A549 (cell line): ENCODE measurements around the gene R3HDML. TPM values are rescaled to one million over a fixed set of nuclear protein-coding genes. Genes with fewer than 3 reads are reported as not detected.

Source experiments
- ATAC-seq, 2 experiments: fragments of 200-7000 bp in 1 of 2; fragments of >200 bp in 1 of 2; cut with Nextera tagmentation in 1 of 2; cut with Tn5 transposase in 1 of 2; 3 replicates each; pipeline versions ENCODE4 v1.8.0 to v1.9.1; 2018 to 2020; ENCODE audit warnings: mild to moderate bottlenecking in 1 of 2, moderate library complexity in 1 of 2
- CTCF ChIA-PET: fragments of 300-600 bp; sonication (Branson Sonifier 250); formaldehyde crosslinking; extraction: SDS; loops from one replicate; lab custom pipeline; 2021; ENCODE audit warnings: antibody characterized with exemption, inconsistent platforms; lab: Yijun Ruan, JAX
- POLR2A ChIA-PET: fragments of 350-600 bp; formaldehyde crosslinking; extraction: SDS; loops from one replicate; lab custom pipeline; 2021; ENCODE audit warnings: antibody characterized with exemption, inconsistent platforms; lab: Yijun Ruan, JAX
- DNase-seq, 2 experiments: peaks; one replicate each; pipeline versions ENCODE4 v3.0.0 to v3.0.0-alpha.2; 2011 to 2016; ENCODE audit warnings: low read depth in 1 of 2, low spot score in 1 of 2
- FAIRE-seq: peaks from 2 replicates; lab custom pipeline; 2011; peaks lifted over from hg19 to GRCh38; lab: Jason Lieb, UNC
- H3K27ac ChIP-seq, 2 experiments: fragments of >200 bp; sonication (Bioruptor Twin); formaldehyde crosslinking; 3 replicates each; pipeline ENCODE4 v1.5.1; 2016 to 2017
- H3K4me1 ChIP-seq: fragments of >200 bp; sonication (Bioruptor Twin); formaldehyde crosslinking; 3 replicates; pipeline ENCODE4 v1.6.1; 2016
- H3K4me2 ChIP-seq: fragments of >200 bp; sonication (Bioruptor Twin); formaldehyde crosslinking; 3 replicates; pipeline ENCODE4 v1.6.1; 2016
- H3K4me3 ChIP-seq: fragments of >200 bp; sonication (Bioruptor Twin); formaldehyde crosslinking; 3 replicates; pipeline ENCODE4 v1.5.1; 2016
- H3K9me3 ChIP-seq: fragments of >200 bp; sonication (Bioruptor Twin); formaldehyde crosslinking; 3 replicates; pipeline ENCODE4 v1.6.1; 2016
- CBX8 ChIP-seq: fragments of 200-600 bp; sonication (generic); IDR thresholded peaks from 2 replicates; pipeline ENCODE4 v1.6.1; 2016
- CEBPB ChIP-seq, 2 experiments: fragments of >200 bp in 1 of 2; sonication (Bioruptor Twin) in 1 of 2; formaldehyde crosslinking in 1 of 2; IDR thresholded peaks; 2 replicates each; pipeline ENCODE4 v1.6.1; 2012 to 2016
- EHF ChIP-seq: fragments of 250-450 bp; sonication (Bioruptor Pico); IDR thresholded peaks from 2 replicates; pipeline ENCODE4 v1.5.0; 2020; ENCODE audit warnings: mild to moderate bottlenecking
- ESRRA ChIP-seq: fragments of 150-350 bp; IDR thresholded peaks from 2 replicates; pipeline ENCODE4 v1.6.1; 2014; ENCODE audit warnings: mild to moderate bottlenecking, low read length, borderline replicate concordance
- FOSL2 ChIP-seq, 2 experiments: fragments of 450-650 bp in 1 of 2; fragments of >200 bp in 1 of 2; sonication (Bioruptor Twin) in 1 of 2; formaldehyde crosslinking; IDR thresholded peaks; 2 replicates each; pipeline versions ENCODE4 v1.5.0 to v1.6.1; 2016 to 2020; ENCODE audit warnings: mild to moderate bottlenecking in 1 of 2, moderate library complexity in 1 of 2
- GATA3 ChIP-seq: IDR thresholded peaks from 2 replicates; pipeline ENCODE4 v1.6.1; 2012; ENCODE audit warnings: borderline replicate concordance
- HEYL ChIP-seq: fragments of 250-450 bp; sonication (Bioruptor Pico); IDR thresholded peaks from 2 replicates; pipeline ENCODE4 v1.8.0; 2021; ENCODE audit warnings: mild to moderate bottlenecking, moderate library complexity
- HOXB13 ChIP-seq: fragments of 250-450 bp; sonication (Bioruptor Pico); IDR thresholded peaks from 2 replicates; pipeline ENCODE4 v1.5.0; 2020; ENCODE audit warnings: low read depth, mild to moderate bottlenecking, moderate library complexity
- JUN ChIP-seq, 2 experiments: fragments of >200 bp; sonication (Bioruptor Twin); formaldehyde crosslinking; IDR thresholded peaks; 2 replicates in 1 of 2; 3 replicates in 1 of 2; pipeline ENCODE4 v1.6.1; 2016 to 2017
- KDM1A ChIP-seq: fragments of 200-600 bp; sonication (generic); IDR thresholded peaks from 2 replicates; pipeline ENCODE4 v1.6.1; 2016; ENCODE audit warnings: low read depth, mild to moderate bottlenecking
- KDM5A ChIP-seq: fragments of 200-600 bp; sonication (generic); IDR thresholded peaks from 2 replicates; pipeline ENCODE4 v1.6.1; 2016; ENCODE audit warnings: antibody characterized with exemption, mild to moderate bottlenecking
- NPAS2 ChIP-seq: fragments of 250-450 bp; sonication (Bioruptor Pico); IDR thresholded peaks from 2 replicates; pipeline ENCODE4 v1.8.0; 2022; ENCODE audit warnings: mild to moderate bottlenecking, moderate library complexity, borderline replicate concordance
- RAD21 ChIP-seq, 2 experiments: fragments of >200 bp in 1 of 2; sonication (Bioruptor Twin) in 1 of 2; formaldehyde crosslinking in 1 of 2; IDR thresholded peaks in 1 of 2; conservative IDR thresholded peaks in 1 of 2; 2 replicates in 1 of 2; 3 replicates in 1 of 2; pipeline ENCODE4 v1.6.1; 2012 to 2018; ENCODE audit warnings: inconsistent platforms in 1 of 2
- RARB ChIP-seq: fragments of 250-450 bp; sonication (Bioruptor Pico); IDR thresholded peaks from 2 replicates; pipeline ENCODE4 v1.8.0; 2021; ENCODE audit warnings: mild to moderate bottlenecking, moderate library complexity
- RFX5 ChIP-seq: fragments of 450-650 bp; IDR thresholded peaks from 2 replicates; pipeline ENCODE4 v1.7.1; 2014; ENCODE audit warnings: antibody characterized with exemption, mild to moderate bottlenecking, moderate library complexity
- RNF2 ChIP-seq: fragments of 200-600 bp; sonication (generic); IDR thresholded peaks from 2 replicates; pipeline ENCODE4 v1.6.1; 2016; ENCODE audit warnings: low read depth, mild to moderate bottlenecking, antibody characterized with exemption, moderate library complexity, borderline replicate concordance
- SMC3 ChIP-seq: fragments of >200 bp; sonication (Bioruptor Twin); formaldehyde crosslinking; IDR thresholded peaks from 3 replicates; pipeline ENCODE4 v1.6.1; 2018; ENCODE audit warnings: inconsistent platforms
- ZC3H11A ChIP-seq: fragments of 450-650 bp; IDR thresholded peaks from 2 replicates; pipeline ENCODE4 v1.6.1; 2014; ENCODE audit warnings: antibody characterized with exemption, mild to moderate bottlenecking
- ZSCAN20 ChIP-seq: fragments of 250-450 bp; sonication (Bioruptor Pico); IDR thresholded peaks from 2 replicates; pipeline ENCODE4 v1.8.0; 2022; ENCODE audit warnings: mild to moderate bottlenecking, moderate library complexity
- WGBS: methylation state at CpG from one replicate; pipeline ENCODE4 v1.1.6; 2017; ENCODE audit errors: missing lambda C conversion rate; 5-methylcytosine and 5-hydroxymethylcytosine counted together
- polyA plus RNA-seq, 4 experiments: library from polyadenylated mRNA; depleted of rRNA in 3 of 4; stranded (reverse); fragments of >200 nt; fragmentation: RNase III in 1 of 4; extraction: RNeasy Plus Mini Kit Qiagen cat#74134 plus additional on column Dnase treatment in 1 of 4; gene quantifications; 2 replicates in 3 of 4; 3 replicates in 1 of 4; pipeline ENCODE4 v1.2.3, GENCODE V29; 2011 to 2017
- TF ChIP-seq, protein P1 (sequence below): fragments of >200 bp; sonication (Bioruptor Twin); formaldehyde crosslinking; IDR thresholded peaks from 3 replicates; pipeline ENCODE4 v1.6.1; 2016
- TF ChIP-seq, protein P2 (sequence below): IDR thresholded peaks from 2 replicates; pipeline ENCODE4 v1.6.1; 2012

R3HDML gene
- polyA plus RNA-seq, 2 of the 4 experiments (the other 2 are of a cell fraction): 0.96 to 1.2 TPM

GRCh38 chr20:44361021-44361420, 24.2 kb downstream of the R3HDML start:
- POLR2A ChIA-PET: no interaction called here
- Histone ChIP-seq H3K27ac (no peak overlapping the region; a peak in 2 of 6 replicates), H3K4me3 (no peak overlapping the region), H3K4me1 (peaks cover 44% of the 10 kb centered on the region)
- CTCF ChIA-PET: interaction anchor here (0.7 to 1.8 kb wide), 8 partner anchors 10 to 248 kb away, joined by 3 to 5 read pairs (median 4); no protein-coding TSS in a partner anchor
- no peak for ATAC-seq
- TF ChIP-seq ZC3H11A (no peak), RNF2 (no peak), KDM5A (no peak), ESRRA (no peak)
- TF ChIP-seq, protein P1, sequence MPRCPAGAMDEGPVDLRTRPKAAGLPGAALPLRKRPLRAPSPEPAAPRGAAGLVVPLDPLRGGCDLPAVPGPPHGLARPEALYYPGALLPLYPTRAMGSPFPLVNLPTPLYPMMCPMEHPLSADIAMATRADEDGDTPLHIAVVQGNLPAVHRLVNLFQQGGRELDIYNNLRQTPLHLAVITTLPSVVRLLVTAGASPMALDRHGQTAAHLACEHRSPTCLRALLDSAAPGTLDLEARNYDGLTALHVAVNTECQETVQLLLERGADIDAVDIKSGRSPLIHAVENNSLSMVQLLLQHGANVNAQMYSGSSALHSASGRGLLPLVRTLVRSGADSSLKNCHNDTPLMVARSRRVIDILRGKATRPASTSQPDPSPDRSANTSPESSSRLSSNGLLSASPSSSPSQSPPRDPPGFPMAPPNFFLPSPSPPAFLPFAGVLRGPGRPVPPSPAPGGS: no peak
- TF ChIP-seq, all 56 proteins: peak for 0
- no peak for FAIRE-seq
- DNase-seq: no peak
- no peaks in the 10 kb centered on the region for H3K9me3 ChIP-seq
- no peak overlapping the region for H3K4me2 ChIP-seq
- whole genome bisulfite sequencing: 65% methylated on average over 3 of the region's 3 CpGs

GRCh38 chr20:44362466-44362940, 25.7 kb downstream of the R3HDML start:
- FAIRE-seq (no peak), ATAC-seq (peak in 1 of 2 experiments; percentile 55; a peak in 2 of 6 replicates), DNase-seq (no peak)
- no peak overlapping the region for H3K4me3 ChIP-seq
- TF ChIP-seq CEBPB (IDR thresholded peaks at IDR 0.05) (peak in 1 of 2 experiments; percentile 4; a peak in 1 of 4 replicates), KDM1A (no peak), GATA3 (peak; percentile 20; the same call in 1 of the 2 replicates), FOSL2 (IDR thresholded peaks at IDR 0.05) (no peak), FOSL2 (CRISPR knock-in tag; IDR thresholded peaks at IDR 0.05) (peak; percentile 15; the same call in 1 of the 2 replicates)
- H3K9me3 ChIP-seq: no peaks in the 10 kb centered on the region
- peaks cover 33% of the 10 kb centered on the region for H3K4me1 ChIP-seq
- ChIA-PET POLR2A (no interaction called here), CTCF (interaction anchor here (0.6 to 1.0 kb wide), 2 partner anchors 50 to 129 kb away, joined by 3 to 4 read pairs; no protein-coding TSS in a partner anchor)
- peak overlapping the region; percentile 37 to 71; a peak in 3 of 6 replicates for H3K27ac ChIP-seq
- WGBS: 40% methylated on average over 4 of the region's 4 CpGs
- H3K4me2 ChIP-seq: peak overlapping the region; percentile 36

DNA sequence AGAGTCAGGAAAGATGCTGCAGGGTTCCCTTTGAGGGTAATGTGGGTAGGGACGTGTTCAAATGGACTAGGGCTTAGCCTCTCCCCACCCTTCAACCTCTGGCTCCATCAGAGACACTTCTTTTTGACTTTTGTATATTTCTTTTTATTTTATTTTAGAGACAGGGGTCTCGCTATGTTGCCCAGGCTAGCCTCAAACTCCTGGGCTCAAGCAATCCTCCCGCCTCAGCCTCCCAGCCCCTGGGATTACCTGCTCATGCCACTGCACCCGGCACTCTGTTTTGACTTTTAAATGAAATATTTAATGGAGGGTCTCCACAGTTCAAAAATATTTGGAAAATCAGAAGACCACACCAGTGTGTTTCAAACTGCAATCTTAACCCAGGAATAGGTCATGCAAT, 27.2 kb downstream of the R3HDML start:
- Histone ChIP-seq H3K9me3 (no peaks in the 10 kb centered on the region), H3K4me3 (no peak overlapping the region), H3K27ac (peak overlapping the region; percentile 11 to 71; a peak in 2 of 6 replicates), H3K4me2 (no peak overlapping the region), H3K4me1 (peaks cover 37% of the 10 kb centered on the region)
- ChIA-PET POLR2A (interaction anchor here (0.7 kb wide), 1 partner anchor 105 kb away, joined by 3 read pairs; no protein-coding TSS in a partner anchor), CTCF (interaction anchor here (1.4 to 2.0 kb wide), 2 partner anchors 19 to 20 kb away, joined by 3 to 10 read pairs; no protein-coding TSS in a partner anchor)
- FAIRE-seq (no peak), ATAC-seq (no peak), DNase-seq (no peak)
- 91% methylated on average over 4 of the region's 4 CpGs for WGBS
- TF ChIP-seq RAD21 (conservative IDR thresholded peaks at IDR 0.05 in 1 of 2, IDR thresholded peaks at IDR 0.05 in 1 of 2): no peak
- no peak for TF ChIP-seq ZC3H11A

GRCh38 chr20:44364780-44365179, 27.9 kb downstream of the R3HDML start:
- WGBS: 93% methylated on average over 6 of the region's 6 CpGs

More at GRCh38 chr20:44364780-44365179, 27.9 kb downstream of the R3HDML start:
- FAIRE-seq (no peak), ATAC-seq (no peak), DNase-seq (no peak)
- no peak overlapping the region for H3K4me3 ChIP-seq
- H3K4me1 ChIP-seq: peaks cover 45% of the 10 kb centered on the region
- CTCF ChIA-PET: interaction anchor here (0.6 to 2.1 kb wide), 5 partner anchors 17 to 111 kb away, joined by 3 to 10 read pairs (median 4); partner anchors contain the start of genes FITM2 and TTPAL
- no peaks in the 10 kb centered on the region for H3K9me3 ChIP-seq
- no peak for TF ChIP-seq CEBPB (IDR thresholded peaks at IDR 0.05)
- TF ChIP-seq, protein P2, sequence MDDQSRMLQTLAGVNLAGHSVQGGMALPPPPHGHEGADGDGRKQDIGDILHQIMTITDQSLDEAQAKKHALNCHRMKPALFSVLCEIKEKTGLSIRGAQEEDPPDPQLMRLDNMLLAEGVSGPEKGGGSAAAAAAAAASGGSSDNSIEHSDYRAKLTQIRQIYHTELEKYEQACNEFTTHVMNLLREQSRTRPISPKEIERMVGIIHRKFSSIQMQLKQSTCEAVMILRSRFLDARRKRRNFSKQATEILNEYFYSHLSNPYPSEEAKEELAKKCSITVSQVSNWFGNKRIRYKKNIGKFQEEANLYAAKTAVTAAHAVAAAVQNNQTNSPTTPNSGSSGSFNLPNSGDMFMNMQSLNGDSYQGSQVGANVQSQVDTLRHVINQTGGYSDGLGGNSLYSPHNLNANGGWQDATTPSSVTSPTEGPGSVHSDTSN: no peak
- TF ChIP-seq SMC3: no peak
- TF ChIP-seq NPAS2: no peak
- no peak for TF ChIP-seq CBX8
- no peak for TF ChIP-seq ZSCAN20 (CRISPR knock-in tag)
- no peak for TF ChIP-seq HOXB13 (CRISPR knock-in tag)
- TF ChIP-seq RARB: no peak
- TF ChIP-seq KDM1A: no peak
- TF ChIP-seq RAD21 (conservative IDR thresholded peaks at IDR 0.05 in 1 of 2, IDR thresholded peaks at IDR 0.05 in 1 of 2): no peak
- no peak for TF ChIP-seq HEYL (CRISPR knock-in tag)
- TF ChIP-seq EHF (CRISPR knock-in tag): no peak
- no peak for TF ChIP-seq RFX5
- no peak for TF ChIP-seq JUN (IDR thresholded peaks at IDR 0.05)
- no peak for TF ChIP-seq KDM5A
- no peak overlapping the region for H3K4me2 ChIP-seq
- POLR2A ChIA-PET: no interaction called here
- peak overlapping the region in 1 of 2 experiments; percentile 10; a peak in 1 of 6 replicates for H3K27ac ChIP-seq
